ENCODE data around the gene FEM1B.

Gene FEM1B

GRCh38 chr15:68309024-68309423, 31.5 kb downstream of the FEM1B start:
- no peak for DNase-seq (ENCODE audit: low read depth in 2 of 2)

GRCh38 chr15:68310178-68310803, 32.7 kb downstream of the FEM1B start:
- no peak for DNase-seq (ENCODE audit: low read depth in 2 of 2)

GRCh38 chr15:68310804-68311463, 33.4 kb downstream of the FEM1B start:
- no peak for DNase-seq (ENCODE audit: low read depth in 2 of 2)

GRCh38 chr15:68311464-68311835, 33.9 kb downstream of the FEM1B start:
- no peak for DNase-seq (ENCODE audit: low read depth in 2 of 2)

- DNase-seq (ENCODE audit: low read depth in 2 of 2), result no peak
Observed at GRCh38 chr15:68311859-68312557, 34.5 kb downstream of the FEM1B start.

GRCh38 chr15:68312701-68313204, 35.2 kb downstream of the FEM1B start:
- DNase-seq (ENCODE audit: low read depth in 2 of 2), result no peak

GRCh38 chr15:68313501-68314410, 36.2 kb downstream of the FEM1B start:
- DNase-seq (ENCODE audit: low read depth in 2 of 2), result no peak

GRCh38 chr15:68314563-68314962, 37.0 kb downstream of the FEM1B start:
- DNase-seq (ENCODE audit: low read depth in 2 of 2), result no peak

- no peak for DNase-seq (ENCODE audit: low read depth in 2 of 2)
Observed at GRCh38 chr15:68315035-68315434, 37.5 kb downstream of the FEM1B start.

- no peak for DNase-seq (ENCODE audit: low read depth in 2 of 2)
Observed at GRCh38 chr15:68315495-68316031, 38.0 kb downstream of the FEM1B start.

- no peak for DNase-seq (ENCODE audit: low read depth in 2 of 2)
Observed at GRCh38 chr15:68316061-68316804, 38.7 kb downstream of the FEM1B start.

GRCh38 chr15:68317281-68318007, 39.9 kb downstream of the FEM1B start:
- no peak for DNase-seq (ENCODE audit: low read depth in 2 of 2)

GRCh38 chr15:68318008-68318835, 40.7 kb downstream of the FEM1B start:
- DNase-seq (ENCODE audit: low read depth in 2 of 2), result no peak

- DNase-seq (ENCODE audit: low read depth in 2 of 2), result no peak
Observed at GRCh38 chr15:68318931-68319909, 41.7 kb downstream of the FEM1B start.

- no peak for DNase-seq (ENCODE audit: low read depth in 2 of 2)
Observed at GRCh38 chr15:68319997-68320396, 42.5 kb downstream of the FEM1B start.

- DNase-seq (ENCODE audit: low read depth in 2 of 2), result no peak
Observed at GRCh38 chr15:68321229-68321628, 43.7 kb downstream of the FEM1B start.

GRCh38 chr15:68322796-68323195, 45.3 kb downstream of the FEM1B start:
- DNase-seq (ENCODE audit: low read depth in 2 of 2), result no peak

- no peak for DNase-seq (ENCODE audit: low read depth in 2 of 2)
Observed at GRCh38 chr15:68325726-68326125, 48.2 kb downstream of the FEM1B start.

All from stimulated activated CD8-positive, alpha-beta memory T cell treated with anti-CD3 and anti-CD28 coated beads, Interleukin-15, amount 100 ng/mL, for 4 hours (primary cell).